Pons (tissue), 1 donor: ENCODE measurements around the gene DESI2.

Experiments
- DNase-seq: peaks from one replicate; pipeline ENCODE4 v3.0.0-alpha.2; 2016; ENCODE audit warnings: low spot score

DESI2 gene

GRCh38 chr1:244755673-244756072 is 102.7 kb downstream of the DESI2 start:
- DNase-seq: no peak

- no peak for DNase-seq
These were observed 104.4 kb downstream of the DESI2 start for GRCh38 chr1:244757091-244757939.
